ENCODE data around the gene CD80.
A peak's percentile ranks its signal among the peaks of the same experiment; 100 is the strongest.

CD80 gene

GRCh38 chr3:119542168-119542767, 17.1 kb downstream of the CD80 start:
- no peak for DNase-seq

GRCh38 chr3:119541547-119541946, 17.9 kb downstream of the CD80 start:
- no peak for DNase-seq

GRCh38 chr3:119538772-119539171, 20.6 kb downstream of the CD80 start:
- DNase-seq, result no peak

- no peak for DNase-seq
These were observed 22.7 kb downstream of the CD80 start for GRCh38 chr3:119536757-119537156.

- no peak for DNase-seq
These were observed 25.1 kb downstream of the CD80 start for GRCh38 chr3:119534296-119534695.

- DNase-seq, result no peak
These were observed 28.3 kb downstream of the CD80 start for GRCh38 chr3:119531151-119531550.

- no peak for DNase-seq
These were observed 29.0 kb downstream of the CD80 start for GRCh38 chr3:119530456-119530855.

- DNase-seq, result no peak
These were observed 29.5 kb downstream of the CD80 start for GRCh38 chr3:119529883-119530282.

GRCh38 chr3:119527714-119528113, 31.7 kb downstream of the CD80 start:
- DNase-seq, result no peak

GRCh38 chr3:119524931-119525662, 34.3 kb downstream of the CD80 start:
- DNase-seq, result no peak

GRCh38 chr3:119518026-119518425, 41.4 kb downstream of the CD80 start:
- no peak for DNase-seq

GRCh38 chr3:119517112-119517511, 42.3 kb downstream of the CD80 start:
- DNase-seq, result no peak

GRCh38 chr3:119514637-119515036, 44.8 kb downstream of the CD80 start:
- DNase-seq, result no peak

GRCh38 chr3:119510690-119511089, 48.7 kb downstream of the CD80 start:
- no peak for DNase-seq

GRCh38 chr3:119508172-119508845, 51.1 kb downstream of the CD80 start:
- peak; percentile 62 for DNase-seq

- DNase-seq, result no peak
These were observed 52.0 kb downstream of the CD80 start for GRCh38 chr3:119507404-119507803.

GRCh38 chr3:119506631-119507030, 52.8 kb downstream of the CD80 start:
- DNase-seq, result no peak

- no peak for DNase-seq
These were observed 58.5 kb downstream of the CD80 start for GRCh38 chr3:119500901-119501300.

GRCh38 chr3:119500265-119500664, 59.1 kb downstream of the CD80 start:
- no peak for DNase-seq

- DNase-seq, result peak; percentile 98
These were observed 61.0 kb downstream of the CD80 start, which contains the start of gene TIMMDC1 for GRCh38 chr3:119498186-119499011. TIMMDC1 (plus strand) TSS chr3:119498547; CDS start chr3:119498734, 187 bp downstream.

- peak; percentile 22 for DNase-seq
These were observed 61.6 kb downstream of the CD80 start for GRCh38 chr3:119497820-119498185.

GRCh38 chr3:119494597-119494996, 64.8 kb downstream of the CD80 start:
- DNase-seq, result no peak

GRCh38 chr3:119492810-119493209, 66.6 kb downstream of the CD80 start:
- no peak for DNase-seq

All from activated CD4-positive, alpha-beta T cell treated with anti-CD3 and anti-CD28 coated beads, Interleukin-2, Interleukin-6, amounts not matched to agents 100 ng/mL and 50 ng/mL, durations not matched to agents 16 hours and 8 hours (primary cell).